SK-N-SH treated with all-trans-retinoic acid at 6 μM for 48 hours (cell line): Measurements from ENCODE around the gene DGKI.

Experiments used
- ATAC-seq: fragments of 200-7000 bp; cut with Tn5 transposase; 3 replicates; pipeline ENCODE4 v1.9.1; 2020; ENCODE audit warnings: mild to moderate bottlenecking, moderate library complexity
- ARNTL ChIP-seq: fragments of 450-650 bp; formaldehyde crosslinking; IDR thresholded peaks from 2 replicates; pipeline ENCODE4 v1.5.0; 2020; ENCODE audit warnings: low read depth, mild to moderate bottlenecking, moderate library complexity, borderline replicate concordance
- BACH2 ChIP-seq: fragments of 250-450 bp; sonication (Bioruptor Pico); IDR thresholded peaks from 2 replicates; pipeline ENCODE4 v1.9.0; 2021; ENCODE audit warnings: mild to moderate bottlenecking, borderline replicate concordance
- CSDC2 ChIP-seq: fragments of 250-450 bp; sonication (Bioruptor Pico); IDR thresholded peaks from 2 replicates; pipeline ENCODE4 v1.5.0; 2020; ENCODE audit warnings: mild to moderate bottlenecking, moderate library complexity
- ESRRG ChIP-seq: fragments of 250-450 bp; sonication (Bioruptor Pico); IDR thresholded peaks from 2 replicates; pipeline ENCODE4 v1.6.1; 2021; ENCODE audit warnings: mild to moderate bottlenecking
- GLIS3 ChIP-seq: fragments of 250-450 bp; sonication (Bioruptor Pico); IDR thresholded peaks from 2 replicates; pipeline ENCODE4 v1.5.0; 2020; ENCODE audit warnings: mild to moderate bottlenecking, moderate library complexity
- ISL1 ChIP-seq: fragments of 250-450 bp; sonication (Bioruptor Pico); IDR thresholded peaks from 2 replicates; pipeline ENCODE4 v2.1.2; 2022; ENCODE audit warnings: mild to moderate bottlenecking, moderate library complexity
- OSR1 ChIP-seq: fragments of 250-450 bp; sonication (Bioruptor Pico); IDR thresholded peaks from 2 replicates; pipeline ENCODE4 v1.8.0; 2022; ENCODE audit warnings: moderate library complexity, mild to moderate bottlenecking, inconsistent platforms
- PPARA ChIP-seq: fragments of 250-450 bp; sonication (Bioruptor Pico); IDR thresholded peaks from 2 replicates; pipeline ENCODE4 v1.5.0; 2020; ENCODE audit warnings: mild to moderate bottlenecking, borderline replicate concordance
- RARB ChIP-seq: fragments of 250-450 bp; sonication (Bioruptor Pico); IDR thresholded peaks from 2 replicates; pipeline ENCODE4 v1.8.0; 2021; ENCODE audit warnings: mild to moderate bottlenecking, moderate library complexity
- SNAI2 ChIP-seq: fragments of 250-450 bp; sonication (Bioruptor Pico); IDR thresholded peaks from 2 replicates; pipeline ENCODE4 v1.5.0; 2020; ENCODE audit warnings: mild to moderate bottlenecking, moderate library complexity
- TCF4 ChIP-seq: fragments of 250-450 bp; sonication (Bioruptor Pico); IDR thresholded peaks from 2 replicates; pipeline ENCODE4 v1.8.0; 2021; ENCODE audit warnings: mild to moderate bottlenecking, moderate library complexity, borderline replicate concordance
- TOX ChIP-seq: fragments of 250-450 bp; sonication (Bioruptor Pico); IDR thresholded peaks from 2 replicates; pipeline ENCODE4 v1.8.0; 2021; ENCODE audit warnings: mild to moderate bottlenecking, moderate library complexity, borderline replicate concordance
- ZC3H10 ChIP-seq: fragments of 250-450 bp; sonication (Bioruptor Pico); IDR thresholded peaks from 2 replicates; pipeline ENCODE4 v1.5.1; 2021; ENCODE audit warnings: mild to moderate bottlenecking, moderate library complexity
- ZFP3 ChIP-seq: fragments of 250-450 bp; sonication (Bioruptor Pico); IDR thresholded peaks from 2 replicates; pipeline ENCODE4 v1.5.0; 2020; ENCODE audit warnings: mild to moderate bottlenecking, moderate library complexity
- ZFP30 ChIP-seq: fragments of 450-650 bp; formaldehyde crosslinking; IDR thresholded peaks from 2 replicates; pipeline ENCODE4 v1.5.0; 2022; ENCODE audit warnings: mild to moderate bottlenecking, moderate library complexity
- ZNF565 ChIP-seq: fragments of 450-650 bp; formaldehyde crosslinking; conservative IDR thresholded peaks from 2 replicates; pipeline ENCODE4 v1.5.0; 2020; ENCODE audit warnings: low read depth, mild to moderate bottlenecking, moderate library complexity
- ZNF70 ChIP-seq: fragments of 450-650 bp; formaldehyde crosslinking; IDR thresholded peaks from 2 replicates; pipeline ENCODE4 v1.5.0; 2020; ENCODE audit warnings: mild to moderate bottlenecking, moderate library complexity
- ZNF8 ChIP-seq: fragments of 450-650 bp; formaldehyde crosslinking; IDR thresholded peaks from 2 replicates; pipeline ENCODE4 v1.5.0; 2020; ENCODE audit warnings: mild to moderate bottlenecking, moderate library complexity
- TF ChIP-seq, protein P1 (sequence below): fragments of 250-450 bp; sonication (Bioruptor Pico); IDR thresholded peaks from 2 replicates; pipeline ENCODE4 v1.5.0; 2020; ENCODE audit warnings: mild to moderate bottlenecking, moderate library complexity
- TF ChIP-seq, protein P2 (sequence below): fragments of 250-450 bp; sonication (Bioruptor Pico); IDR thresholded peaks from 2 replicates; pipeline ENCODE4 v1.5.1; 2020; ENCODE audit warnings: low read depth, mild to moderate bottlenecking, moderate library complexity
- TF ChIP-seq, protein P3 (sequence below): fragments of 250-450 bp; sonication (Bioruptor Pico); IDR thresholded peaks from 2 replicates; pipeline ENCODE4 v1.8.0; 2021; ENCODE audit warnings: low read depth, mild to moderate bottlenecking, moderate library complexity, borderline replicate concordance
- TF ChIP-seq, protein P4 (sequence below): fragments of 250-450 bp; sonication (Bioruptor Pico); IDR thresholded peaks from 2 replicates; pipeline ENCODE4 v1.8.0; 2020; ENCODE audit warnings: mild to moderate bottlenecking, moderate library complexity, borderline replicate concordance

The DGKI gene

DNA sequence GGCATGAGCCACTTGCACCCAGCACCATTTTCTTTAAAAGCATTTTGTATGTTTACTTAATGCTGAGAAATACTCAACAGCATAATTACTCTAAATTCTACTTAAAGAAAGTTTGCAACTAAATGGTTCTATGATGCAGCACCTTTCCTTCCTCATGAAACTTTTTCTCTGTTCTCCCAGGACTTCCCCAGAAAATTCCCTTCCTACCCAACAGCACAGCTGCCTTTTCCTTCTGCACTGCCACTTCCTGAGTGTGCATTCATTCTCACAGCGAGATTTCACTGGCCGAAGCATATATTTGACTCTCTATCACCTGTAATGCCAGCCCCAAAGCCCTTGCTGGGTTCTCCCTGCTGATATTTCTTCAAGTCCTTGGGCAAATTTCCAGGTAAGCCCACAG lies 41.5 kb upstream of the DGKI start:
- no peak for TF ChIP-seq TOX (CRISPR knock-in tag)
- TF ChIP-seq ZFP30 (CRISPR knock-in tag) = no peak
- no peak for TF ChIP-seq TCF4
- TF ChIP-seq OSR1 = no peak
- TF ChIP-seq ARNTL (CRISPR knock-in tag) = no peak
- TF ChIP-seq, protein P1, sequence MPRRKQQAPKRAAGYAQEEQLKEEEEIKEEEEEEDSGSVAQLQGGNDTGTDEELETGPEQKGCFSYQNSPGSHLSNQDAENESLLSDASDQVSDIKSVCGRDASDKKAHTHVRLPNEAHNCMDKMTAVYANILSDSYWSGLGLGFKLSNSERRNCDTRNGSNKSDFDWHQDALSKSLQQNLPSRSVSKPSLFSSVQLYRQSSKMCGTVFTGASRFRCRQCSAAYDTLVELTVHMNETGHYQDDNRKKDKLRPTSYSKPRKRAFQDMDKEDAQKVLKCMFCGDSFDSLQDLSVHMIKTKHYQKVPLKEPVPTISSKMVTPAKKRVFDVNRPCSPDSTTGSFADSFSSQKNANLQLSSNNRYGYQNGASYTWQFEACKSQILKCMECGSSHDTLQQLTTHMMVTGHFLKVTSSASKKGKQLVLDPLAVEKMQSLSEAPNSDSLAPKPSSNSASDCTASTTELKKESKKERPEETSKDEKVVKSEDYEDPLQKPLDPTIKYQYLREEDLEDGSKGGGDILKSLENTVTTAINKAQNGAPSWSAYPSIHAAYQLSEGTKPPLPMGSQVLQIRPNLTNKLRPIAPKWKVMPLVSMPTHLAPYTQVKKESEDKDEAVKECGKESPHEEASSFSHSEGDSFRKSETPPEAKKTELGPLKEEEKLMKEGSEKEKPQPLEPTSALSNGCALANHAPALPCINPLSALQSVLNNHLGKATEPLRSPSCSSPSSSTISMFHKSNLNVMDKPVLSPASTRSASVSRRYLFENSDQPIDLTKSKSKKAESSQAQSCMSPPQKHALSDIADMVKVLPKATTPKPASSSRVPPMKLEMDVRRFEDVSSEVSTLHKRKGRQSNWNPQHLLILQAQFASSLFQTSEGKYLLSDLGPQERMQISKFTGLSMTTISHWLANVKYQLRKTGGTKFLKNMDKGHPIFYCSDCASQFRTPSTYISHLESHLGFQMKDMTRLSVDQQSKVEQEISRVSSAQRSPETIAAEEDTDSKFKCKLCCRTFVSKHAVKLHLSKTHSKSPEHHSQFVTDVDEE (CRISPR knock-in tag) = no peak
- no peak for TF ChIP-seq CSDC2 (CRISPR knock-in tag)
- TF ChIP-seq, protein P2, sequence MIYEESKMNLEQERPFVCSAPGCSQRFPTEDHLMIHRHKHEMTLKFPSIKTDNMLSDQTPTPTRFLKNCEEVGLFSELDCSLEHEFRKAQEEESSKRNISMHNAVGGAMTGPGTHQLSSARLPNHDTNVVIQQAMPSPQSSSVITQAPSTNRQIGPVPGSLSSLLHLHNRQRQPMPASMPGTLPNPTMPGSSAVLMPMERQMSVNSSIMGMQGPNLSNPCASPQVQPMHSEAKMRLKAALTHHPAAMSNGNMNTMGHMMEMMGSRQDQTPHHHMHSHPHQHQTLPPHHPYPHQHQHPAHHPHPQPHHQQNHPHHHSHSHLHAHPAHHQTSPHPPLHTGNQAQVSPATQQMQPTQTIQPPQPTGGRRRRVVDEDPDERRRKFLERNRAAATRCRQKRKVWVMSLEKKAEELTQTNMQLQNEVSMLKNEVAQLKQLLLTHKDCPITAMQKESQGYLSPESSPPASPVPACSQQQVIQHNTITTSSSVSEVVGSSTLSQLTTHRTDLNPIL (CRISPR knock-in tag) = no peak
- no peak for TF ChIP-seq ZNF565 (CRISPR knock-in tag)
- no peak for TF ChIP-seq ZNF70 (CRISPR knock-in tag)
- ATAC-seq = no peak

DNA sequence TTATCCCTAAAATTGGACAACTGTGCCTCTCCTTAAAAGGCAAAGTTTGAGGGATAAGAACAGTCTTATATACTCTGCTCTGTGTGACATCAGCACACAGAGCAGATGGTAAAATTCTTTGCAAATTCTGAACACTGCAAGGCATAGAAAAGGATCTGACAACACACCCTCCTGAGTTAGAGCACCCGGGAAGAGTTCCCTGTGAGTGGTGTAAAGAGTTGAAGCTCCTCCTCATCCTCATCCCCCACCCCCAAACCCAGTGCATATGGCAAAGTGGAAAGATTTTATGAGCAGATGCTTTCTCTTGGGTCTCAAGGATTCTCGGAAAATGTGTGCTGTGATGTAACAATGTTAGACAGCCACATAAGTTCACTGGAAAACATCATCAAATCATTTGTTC lies 40.0 kb upstream of the DGKI start:
- ATAC-seq = no peak
- TF ChIP-seq OSR1 = no peak
- TF ChIP-seq, protein P3, sequence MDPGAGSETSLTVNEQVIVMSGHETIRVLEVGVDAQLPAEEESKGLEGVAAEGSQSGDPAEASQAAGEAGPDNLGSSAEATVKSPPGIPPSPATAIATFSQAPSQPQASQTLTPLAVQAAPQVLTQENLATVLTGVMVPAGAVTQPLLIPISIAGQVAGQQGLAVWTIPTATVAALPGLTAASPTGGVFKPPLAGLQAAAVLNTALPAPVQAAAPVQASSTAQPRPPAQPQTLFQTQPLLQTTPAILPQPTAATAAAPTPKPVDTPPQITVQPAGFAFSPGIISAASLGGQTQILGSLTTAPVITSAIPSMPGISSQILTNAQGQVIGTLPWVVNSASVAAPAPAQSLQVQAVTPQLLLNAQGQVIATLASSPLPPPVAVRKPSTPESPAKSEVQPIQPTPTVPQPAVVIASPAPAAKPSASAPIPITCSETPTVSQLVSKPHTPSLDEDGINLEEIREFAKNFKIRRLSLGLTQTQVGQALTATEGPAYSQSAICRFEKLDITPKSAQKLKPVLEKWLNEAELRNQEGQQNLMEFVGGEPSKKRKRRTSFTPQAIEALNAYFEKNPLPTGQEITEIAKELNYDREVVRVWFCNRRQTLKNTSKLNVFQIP = no peak
- TF ChIP-seq BACH2 = no peak
- TF ChIP-seq ESRRG (CRISPR knock-in tag) = no peak
- TF ChIP-seq, protein P2 (CRISPR knock-in tag) = no peak
- no peak for TF ChIP-seq PPARA (CRISPR knock-in tag)
- no peak for TF ChIP-seq TCF4
- TF ChIP-seq ISL1 (CRISPR knock-in tag) = no peak
- no peak for TF ChIP-seq ZFP3 (CRISPR knock-in tag)
- no peak for TF ChIP-seq ZNF70 (CRISPR knock-in tag)
- TF ChIP-seq CSDC2 (CRISPR knock-in tag) = no peak

DNA sequence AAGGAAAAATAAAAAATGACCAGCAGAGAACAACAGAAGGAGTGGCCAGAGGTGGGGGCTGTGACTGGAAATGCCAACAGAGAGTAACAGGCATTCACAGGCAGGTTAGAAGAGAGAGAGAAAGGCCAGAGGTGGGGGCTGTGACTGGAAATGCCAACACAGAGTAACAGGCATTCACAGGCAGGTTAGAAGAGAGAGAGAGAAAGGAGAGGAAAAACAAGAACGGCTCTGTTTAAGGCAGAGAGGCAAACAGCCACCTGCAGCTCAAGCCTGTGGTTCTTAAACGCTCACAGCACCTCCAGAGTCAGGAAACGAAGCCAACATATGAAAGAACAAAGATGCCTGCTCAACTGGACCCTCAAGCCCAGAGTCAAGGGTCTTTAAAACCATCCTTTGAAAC lies 39.5 kb upstream of the DGKI start:
- TF ChIP-seq ZNF8 (CRISPR knock-in tag) (no peak), PPARA (CRISPR knock-in tag) (no peak), SNAI2 (CRISPR knock-in tag) (no peak), CSDC2 (CRISPR knock-in tag) (no peak), ZFP30 (CRISPR knock-in tag) (no peak), ISL1 (CRISPR knock-in tag) (no peak), GLIS3 (CRISPR knock-in tag) (no peak), ZC3H10 (CRISPR knock-in tag) (no peak), ZFP3 (CRISPR knock-in tag) (no peak), RARB (CRISPR knock-in tag) (no peak)
- TF ChIP-seq, protein P2 (CRISPR knock-in tag) = no peak
- TF ChIP-seq, protein P3 = no peak
- TF ChIP-seq, protein P4, sequence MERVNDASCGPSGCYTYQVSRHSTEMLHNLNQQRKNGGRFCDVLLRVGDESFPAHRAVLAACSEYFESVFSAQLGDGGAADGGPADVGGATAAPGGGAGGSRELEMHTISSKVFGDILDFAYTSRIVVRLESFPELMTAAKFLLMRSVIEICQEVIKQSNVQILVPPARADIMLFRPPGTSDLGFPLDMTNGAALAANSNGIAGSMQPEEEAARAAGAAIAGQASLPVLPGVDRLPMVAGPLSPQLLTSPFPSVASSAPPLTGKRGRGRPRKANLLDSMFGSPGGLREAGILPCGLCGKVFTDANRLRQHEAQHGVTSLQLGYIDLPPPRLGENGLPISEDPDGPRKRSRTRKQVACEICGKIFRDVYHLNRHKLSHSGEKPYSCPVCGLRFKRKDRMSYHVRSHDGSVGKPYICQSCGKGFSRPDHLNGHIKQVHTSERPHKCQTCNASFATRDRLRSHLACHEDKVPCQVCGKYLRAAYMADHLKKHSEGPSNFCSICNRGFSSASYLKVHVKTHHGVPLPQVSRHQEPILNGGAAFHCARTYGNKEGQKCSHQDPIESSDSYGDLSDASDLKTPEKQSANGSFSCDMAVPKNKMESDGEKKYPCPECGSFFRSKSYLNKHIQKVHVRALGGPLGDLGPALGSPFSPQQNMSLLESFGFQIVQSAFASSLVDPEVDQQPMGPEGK = no peak
- ATAC-seq = no peak
